HepG2 (cell line): Measurements from ENCODE around the gene PEX14. TPM values are rescaled to one million over a fixed set of nuclear protein-coding genes. Genes with fewer than 3 reads are reported as not detected.

Source experiments
- ATAC-seq: fragments of 200-7000 bp; cut with Tn5 transposase; 3 replicates; pipeline ENCODE4 v1.9.1; 2020; ENCODE audit warnings: mild to moderate bottlenecking, moderate library complexity
- BruUV-seq: library from RNA; stranded (reverse); fragments of 400-500 nt; replicated peaks from 2 replicates; lab custom pipeline; 2021; lab: Mats Ljungman, UMichigan
- CTCF ChIA-PET: fragments of 300-600 bp; formaldehyde crosslinking; extraction: SDS; loops from one replicate; lab custom pipeline; 2021; ENCODE audit warnings: low total read pairs, inconsistent platforms, low intra/inter-chr PET ratio; lab: Yijun Ruan, JAX
- POLR2A ChIA-PET: fragments of 350-600 bp; sonication (Branson Sonifier 250); formaldehyde crosslinking; loops from one replicate; lab custom pipeline; 2020; ENCODE audit warnings: antibody characterized with exemption, inconsistent platforms; lab: Yijun Ruan, JAX
- DNase-seq: peaks from one replicate; pipeline ENCODE4 v3.0.0-alpha.2; 2015; ENCODE audit warnings: low spot score
- FAIRE-seq: peaks from 3 replicates; lab custom pipeline; 2011; peaks lifted over from hg19 to GRCh38; lab: Jason Lieb, UNC
- H2AFZ ChIP-seq: one replicate; pipeline ENCODE4 v1.6.1; 2011; ENCODE audit warnings: low read length, inconsistent platforms
- H3K27ac ChIP-seq: fragments of 300-600 bp; 3 replicates; pipeline ENCODE4 v1.8.0; 2011; ENCODE audit warnings: mixed run types, mild to moderate bottlenecking, mixed read lengths, low read length, inconsistent platforms; ENCODE audit not compliant: insufficient read depth; ENCODE audit errors: extremely low read length
- H3K27me3 ChIP-seq, 2 experiments: fragments of 200-600 bp in 1 of 2; 2 replicates in 1 of 2; 3 replicates in 1 of 2; pipeline versions ENCODE4 v1.6.0 to v1.8.0; 2011; ENCODE audit warnings: low read length in 2 of 2, mild to moderate bottlenecking in 2 of 2, moderate library complexity in 2 of 2, inconsistent platforms in 1 of 2; ENCODE audit not compliant: insufficient read depth in 2 of 2, control insufficient read depth in 1 of 2
- H3K36me3 ChIP-seq, 2 experiments: fragments of 200-600 bp in 1 of 2; replicated peaks in 1 of 2; 2 replicates in 1 of 2; 3 replicates in 1 of 2; pipeline versions ENCODE4 v1.5.1 to v1.8.0; 2011; ENCODE audit warnings: low read length in 2 of 2, inconsistent platforms in 1 of 2; ENCODE audit not compliant: insufficient read depth in 2 of 2, control insufficient read depth in 1 of 2
- H3K4me1 ChIP-seq: 2 replicates; pipeline ENCODE4 v1.5.1; 2012; ENCODE audit warnings: low read length, inconsistent platforms; ENCODE audit not compliant: insufficient read depth
- H3K4me2 ChIP-seq: 2 replicates; pipeline ENCODE4 v1.6.0; 2011; ENCODE audit warnings: low read depth, low read length, inconsistent platforms
- H3K4me3 ChIP-seq, 3 experiments: fragments of 200-600 bp in 1 of 3; sonication (generic), shearing (Covaris generic) in 1 of 3; replicated peaks in 1 of 3; 2 replicates each; pipeline ENCODE4 v1.5.1; 2011 to 2016; ENCODE audit warnings: low read length in 3 of 3, inconsistent platforms in 2 of 3, low read depth in 2 of 3, mild to moderate bottlenecking in 2 of 3, control low read depth in 1 of 3, mixed read lengths in 1 of 3; ENCODE audit not compliant: insufficient read depth in 1 of 3
- H3K79me2 ChIP-seq: one replicate; pipeline ENCODE4 v1.6.1; 2011; ENCODE audit warnings: low read length, inconsistent platforms; ENCODE audit not compliant: insufficient read depth
- H3K9ac ChIP-seq: 2 replicates; pipeline ENCODE4 v1.6.0; 2011; ENCODE audit warnings: mild to moderate bottlenecking, low read depth, low read length, inconsistent platforms; ENCODE audit not compliant: insufficient read depth
- H3K9me3 ChIP-seq: 2 replicates; pipeline ENCODE4 v1.5.1; 2012; ENCODE audit warnings: mild to moderate bottlenecking, low read length
- H4K20me1 ChIP-seq: 2 replicates; pipeline ENCODE4 v1.6.0; 2011; ENCODE audit warnings: inconsistent platforms, mild to moderate bottlenecking, low read length, moderate library complexity; ENCODE audit not compliant: insufficient read depth
- KDM5B ChIP-seq: sonication (generic); formaldehyde crosslinking; IDR thresholded peaks from 2 replicates; pipeline ENCODE4 v1.4.0; 2020; ENCODE audit warnings: missing genetic modification reagents, mild to moderate bottlenecking, borderline replicate concordance
- POGZ ChIP-seq: sonication (generic); formaldehyde crosslinking; IDR thresholded peaks from 2 replicates; pipeline ENCODE4 v1.4.0; 2020; ENCODE audit warnings: mild to moderate bottlenecking, missing genetic modification reagents
- THYN1 ChIP-seq: sonication (generic); formaldehyde crosslinking; IDR thresholded peaks from 2 replicates; pipeline ENCODE4 v1.8.1; 2023; ENCODE audit warnings: low read depth, mild to moderate bottlenecking, moderate library complexity, missing genetic modification reagents, borderline replicate concordance
- ZNF205 ChIP-seq: IDR thresholded peaks from 2 replicates; pipeline ENCODE4 v1.6.1; 2018; ENCODE audit warnings: missing biosample characterization, missing genetic modification reagents
- ZNF282 ChIP-seq: fragments of 450-650 bp; IDR thresholded peaks from 2 replicates; pipeline ENCODE4 v1.6.1; 2018; ENCODE audit not compliant: partially characterized antibody
- ZNF343 ChIP-seq: sonication (generic); formaldehyde crosslinking; IDR thresholded peaks from 2 replicates; pipeline ENCODE4 v1.4.0; 2020; ENCODE audit warnings: mild to moderate bottlenecking, missing genetic modification reagents
- ZNF512B ChIP-seq: sonication (generic); formaldehyde crosslinking; IDR thresholded peaks from 2 replicates; pipeline ENCODE4 v1.5.1; 2020; ENCODE audit warnings: missing genetic modification reagents, mild to moderate bottlenecking, borderline replicate concordance
- ZNF747 ChIP-seq: sonication (generic); formaldehyde crosslinking; IDR thresholded peaks from 2 replicates; pipeline ENCODE4 v1.8.1; 2023; ENCODE audit warnings: missing genetic modification reagents, mild to moderate bottlenecking, borderline replicate concordance
- ZNF792 ChIP-seq: IDR thresholded peaks from 2 replicates; pipeline ENCODE4 v1.6.1; 2016
- WGBS: methylation state at CpG from one replicate; pipeline ENCODE4 v1.1.6; 2017; ENCODE audit warnings: low lambda C conversion rate; 5-methylcytosine and 5-hydroxymethylcytosine counted together
- in situ Hi-C: cut with HindIII; loops from 2 replicates; pipeline ENCODE4 v1.10.0; 2017; ENCODE audit warnings: low pct_unique_long_range_greater_than_20kb; ENCODE audit not compliant: extremely low pct_ligation_motif_present
- intact Hi-C: fragments of 100-400 bp; cut with micrococcal nuclease; formaldehyde crosslinking; loops from one replicate; pipeline ENCODE4 v1.10.0; 2022; ENCODE audit not compliant: unreplicated experiment
- polyA plus RNA-seq, 8 experiments: library from polyadenylated mRNA; depleted of rRNA in 3 of 8; stranded (reverse) in 7 of 8; unstranded in 1 of 8; fragments of >200 nt; fragmentation: Illumina TruSeq in 4 of 8; extraction: Trizol in 4 of 8; gene quantifications; 2 replicates each; pipeline versions ENCODE4 v1.2.1 to v1.2.3, GENCODE V29; 2011 to 2016; ENCODE audit warnings: low read depth in 4 of 8, missing spikeins in 1 of 8, mixed read lengths in 1 of 8; ENCODE audit not compliant: insufficient read depth in 1 of 8
- total RNA-seq, 5 experiments: library from RNA; depleted of rRNA; stranded (reverse); fragments of >200 nt; fragmentation: Illumina TruSeq; extraction: Trizol; gene quantifications; 2 replicates each; pipeline ENCODE4 v1.2.3, GENCODE V29; 2016; ENCODE audit warnings: low read depth in 1 of 5
- TF ChIP-seq, protein P1 (sequence below): sonication (generic); formaldehyde crosslinking; IDR thresholded peaks from 2 replicates; pipeline ENCODE4 v1.9.0; 2021; ENCODE audit warnings: missing genetic modification reagents, borderline replicate concordance
- TF ChIP-seq, protein P2 (sequence below): sonication (generic); formaldehyde crosslinking; IDR thresholded peaks from 2 replicates; pipeline ENCODE4 v1.5.0; 2020; ENCODE audit warnings: missing genetic modification reagents
- TF ChIP-seq, protein P3 (sequence below): IDR thresholded peaks from 2 replicates; pipeline ENCODE4 v1.6.1; 2016; ENCODE audit warnings: low read depth, missing genetic modification reagents, missing compliant biosample characterization

The PEX14 gene
- total and polyA plus RNA-seq, 2 of the 13 experiments (the other 11 are each of a cell fraction or from before 2014, with no cell fraction given), result 6.5 to 9.9 TPM

- no peaks in the 10 kb centered on the region for H3K4me1 ChIP-seq
- no peak overlapping the region for H3K4me3 ChIP-seq
- WGBS, result 91% methylated on average over 7 of the region's 14 CpGs
- H4K20me1 ChIP-seq, result no peaks in the 10 kb centered on the region
- in situ Hi-C loops, result no loop called here
- ATAC-seq, result no peak; the same call in 2 of the 3 replicates
- no peak for FAIRE-seq
- no peaks in the 10 kb centered on the region for H3K79me2 ChIP-seq
- peaks cover 0 to 9% of the 10 kb centered on the region in 2 experiments; a peak in 1 of 5 replicates for H3K36me3 ChIP-seq
- no peak overlapping the region for H3K4me2 ChIP-seq
- CTCF ChIA-PET, result no interaction called here
- H3K9me3 ChIP-seq, result no peaks in the 10 kb centered on the region
- POLR2A ChIA-PET, result no interaction called here
- DNase-seq, result no peak
- H3K27me3 ChIP-seq, result no peaks in the 10 kb centered on the region
- BruUV-seq, result no TSS peak
- no peak overlapping the region for H3K9ac ChIP-seq
- H2AFZ ChIP-seq, result no peak overlapping the region
- intact Hi-C loops, result no loop called here
- H3K27ac ChIP-seq, result no peak overlapping the region
- TF ChIP-seq THYN1 (no peak), ZNF512B (CRISPR knock-in tag) (no peak), ZNF792 (CRISPR knock-in tag) (no peak), ZNF747 (no peak), ZNF343 (CRISPR knock-in tag) (no peak), ZNF282 (no peak), ZNF205 (CRISPR knock-in tag) (no peak), KDM5B (CRISPR knock-in tag) (no peak), POGZ (CRISPR knock-in tag) (no peak)
- TF ChIP-seq, protein P1, sequence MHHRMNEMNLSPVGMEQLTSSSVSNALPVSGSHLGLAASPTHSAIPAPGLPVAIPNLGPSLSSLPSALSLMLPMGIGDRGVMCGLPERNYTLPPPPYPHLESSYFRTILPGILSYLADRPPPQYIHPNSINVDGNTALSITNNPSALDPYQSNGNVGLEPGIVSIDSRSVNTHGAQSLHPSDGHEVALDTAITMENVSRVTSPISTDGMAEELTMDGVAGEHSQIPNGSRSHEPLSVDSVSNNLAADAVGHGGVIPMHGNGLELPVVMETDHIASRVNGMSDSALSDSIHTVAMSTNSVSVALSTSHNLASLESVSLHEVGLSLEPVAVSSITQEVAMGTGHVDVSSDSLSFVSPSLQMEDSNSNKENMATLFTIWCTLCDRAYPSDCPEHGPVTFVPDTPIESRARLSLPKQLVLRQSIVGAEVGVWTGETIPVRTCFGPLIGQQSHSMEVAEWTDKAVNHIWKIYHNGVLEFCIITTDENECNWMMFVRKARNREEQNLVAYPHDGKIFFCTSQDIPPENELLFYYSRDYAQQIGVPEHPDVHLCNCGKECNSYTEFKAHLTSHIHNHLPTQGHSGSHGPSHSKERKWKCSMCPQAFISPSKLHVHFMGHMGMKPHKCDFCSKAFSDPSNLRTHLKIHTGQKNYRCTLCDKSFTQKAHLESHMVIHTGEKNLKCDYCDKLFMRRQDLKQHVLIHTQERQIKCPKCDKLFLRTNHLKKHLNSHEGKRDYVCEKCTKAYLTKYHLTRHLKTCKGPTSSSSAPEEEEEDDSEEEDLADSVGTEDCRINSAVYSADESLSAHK (CRISPR knock-in tag), result no peak
- TF ChIP-seq, protein P2, sequence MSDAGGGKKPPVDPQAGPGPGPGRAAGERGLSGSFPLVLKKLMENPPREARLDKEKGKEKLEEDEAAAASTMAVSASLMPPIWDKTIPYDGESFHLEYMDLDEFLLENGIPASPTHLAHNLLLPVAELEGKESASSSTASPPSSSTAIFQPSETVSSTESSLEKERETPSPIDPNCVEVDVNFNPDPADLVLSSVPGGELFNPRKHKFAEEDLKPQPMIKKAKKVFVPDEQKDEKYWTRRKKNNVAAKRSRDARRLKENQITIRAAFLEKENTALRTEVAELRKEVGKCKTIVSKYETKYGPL (CRISPR knock-in tag), result no peak
- TF ChIP-seq, protein P3, sequence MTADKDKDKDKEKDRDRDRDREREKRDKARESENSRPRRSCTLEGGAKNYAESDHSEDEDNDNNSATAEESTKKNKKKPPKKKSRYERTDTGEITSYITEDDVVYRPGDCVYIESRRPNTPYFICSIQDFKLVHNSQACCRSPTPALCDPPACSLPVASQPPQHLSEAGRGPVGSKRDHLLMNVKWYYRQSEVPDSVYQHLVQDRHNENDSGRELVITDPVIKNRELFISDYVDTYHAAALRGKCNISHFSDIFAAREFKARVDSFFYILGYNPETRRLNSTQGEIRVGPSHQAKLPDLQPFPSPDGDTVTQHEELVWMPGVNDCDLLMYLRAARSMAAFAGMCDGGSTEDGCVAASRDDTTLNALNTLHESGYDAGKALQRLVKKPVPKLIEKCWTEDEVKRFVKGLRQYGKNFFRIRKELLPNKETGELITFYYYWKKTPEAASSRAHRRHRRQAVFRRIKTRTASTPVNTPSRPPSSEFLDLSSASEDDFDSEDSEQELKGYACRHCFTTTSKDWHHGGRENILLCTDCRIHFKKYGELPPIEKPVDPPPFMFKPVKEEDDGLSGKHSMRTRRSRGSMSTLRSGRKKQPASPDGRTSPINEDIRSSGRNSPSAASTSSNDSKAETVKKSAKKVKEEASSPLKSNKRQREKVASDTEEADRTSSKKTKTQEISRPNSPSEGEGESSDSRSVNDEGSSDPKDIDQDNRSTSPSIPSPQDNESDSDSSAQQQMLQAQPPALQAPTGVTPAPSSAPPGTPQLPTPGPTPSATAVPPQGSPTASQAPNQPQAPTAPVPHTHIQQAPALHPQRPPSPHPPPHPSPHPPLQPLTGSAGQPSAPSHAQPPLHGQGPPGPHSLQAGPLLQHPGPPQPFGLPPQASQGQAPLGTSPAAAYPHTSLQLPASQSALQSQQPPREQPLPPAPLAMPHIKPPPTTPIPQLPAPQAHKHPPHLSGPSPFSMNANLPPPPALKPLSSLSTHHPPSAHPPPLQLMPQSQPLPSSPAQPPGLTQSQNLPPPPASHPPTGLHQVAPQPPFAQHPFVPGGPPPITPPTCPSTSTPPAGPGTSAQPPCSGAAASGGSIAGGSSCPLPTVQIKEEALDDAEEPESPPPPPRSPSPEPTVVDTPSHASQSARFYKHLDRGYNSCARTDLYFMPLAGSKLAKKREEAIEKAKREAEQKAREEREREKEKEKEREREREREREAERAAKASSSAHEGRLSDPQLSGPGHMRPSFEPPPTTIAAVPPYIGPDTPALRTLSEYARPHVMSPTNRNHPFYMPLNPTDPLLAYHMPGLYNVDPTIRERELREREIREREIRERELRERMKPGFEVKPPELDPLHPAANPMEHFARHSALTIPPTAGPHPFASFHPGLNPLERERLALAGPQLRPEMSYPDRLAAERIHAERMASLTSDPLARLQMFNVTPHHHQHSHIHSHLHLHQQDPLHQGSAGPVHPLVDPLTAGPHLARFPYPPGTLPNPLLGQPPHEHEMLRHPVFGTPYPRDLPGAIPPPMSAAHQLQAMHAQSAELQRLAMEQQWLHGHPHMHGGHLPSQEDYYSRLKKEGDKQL, result no peak
Measured at GRCh38 chr1:10631811-10632593, 157.3 kb downstream of the PEX14 start.
